HEK293 (cell line): Measurements from ENCODE around the gene SPEM3.

ENCODE experiments used
- CTCF ChIA-PET: fragments of 350-600 bp; formaldehyde crosslinking; extraction: SDS; loops from one replicate; lab custom pipeline; 2021; ENCODE audit warnings: antibody characterized with exemption; lab: Yijun Ruan, JAX
- POLR2A ChIA-PET: fragments of 300-600 bp; formaldehyde crosslinking; extraction: SDS; loops from one replicate; lab custom pipeline; 2020; ENCODE audit warnings: antibody characterized with exemption, inconsistent platforms; lab: Yijun Ruan, JAX
- H3K27ac ChIP-seq: fragments of 200-500 bp; sonication (Bioruptor generic); 2 replicates; pipeline ENCODE4 v1.5.1; 2014; ENCODE audit warnings: low read depth, low read length, control low read depth, inconsistent platforms; ENCODE audit errors: extremely low read depth
- H3K36me3 ChIP-seq, 2 experiments: fragments of 200-500 bp in 1 of 2; sonication (Bioruptor generic) in 1 of 2; 1 replicate in 1 of 2; 2 replicates in 1 of 2; pipeline ENCODE4 v1.5.1; 2014 to 2017; ENCODE audit warnings: inconsistent platforms in 2 of 2, low read length in 2 of 2; ENCODE audit not compliant: control insufficient read depth in 2 of 2, insufficient read depth in 1 of 2
- H3K4me1 ChIP-seq: fragments of 200-500 bp; sonication (Bioruptor generic); 2 replicates; pipeline ENCODE4 v1.5.1; 2014; ENCODE audit warnings: mild to moderate bottlenecking, low read length, inconsistent platforms; ENCODE audit not compliant: control insufficient read depth, insufficient read depth
- H3K4me3 ChIP-seq: 2 replicates; pipeline ENCODE4 v1.5.1; 2011; ENCODE audit warnings: low read depth, mild to moderate bottlenecking, control low read depth, low read length, moderate library complexity
- H3K9me3 ChIP-seq: fragments of 200-500 bp; sonication (Bioruptor generic); 2 replicates; pipeline ENCODE4 v1.5.1; 2014; ENCODE audit warnings: low read depth, low read length, inconsistent platforms; ENCODE audit not compliant: control insufficient read depth, insufficient read depth
- GLIS1 ChIP-seq: fragments of 450-650 bp; formaldehyde crosslinking; IDR thresholded peaks from 2 replicates; pipeline ENCODE4 v1.5.1; 2016; ENCODE audit warnings: missing biosample characterization, missing genetic modification characterization
- SCRT1 ChIP-seq: fragments of 450-650 bp; formaldehyde crosslinking; IDR thresholded peaks from 2 replicates; pipeline ENCODE4 v1.5.1; 2016; ENCODE audit warnings: missing biosample characterization, missing genetic modification characterization, borderline replicate concordance
- TRIM28 ChIP-seq: IDR thresholded peaks from 2 replicates; pipeline ENCODE4 v1.6.1; 2011; ENCODE audit warnings: low read length, control low read depth, borderline replicate concordance
- ZFP41 ChIP-seq: fragments of 450-650 bp; formaldehyde crosslinking; IDR thresholded peaks from 2 replicates; pipeline ENCODE4 v1.5.1; 2016; ENCODE audit warnings: missing biosample characterization, missing genetic modification characterization, borderline replicate concordance
- ZIC2 ChIP-seq: fragments of 450-650 bp; formaldehyde crosslinking; IDR thresholded peaks from 2 replicates; pipeline ENCODE4 v1.5.1; 2016; ENCODE audit warnings: missing biosample characterization, missing genetic modification characterization
- ZNF146 ChIP-seq: fragments of 450-650 bp; formaldehyde crosslinking; IDR thresholded peaks from 2 replicates; pipeline ENCODE4 v1.5.1; 2016; ENCODE audit warnings: missing biosample characterization, missing genetic modification characterization
- ZNF157 ChIP-seq: fragments of 450-650 bp; formaldehyde crosslinking; IDR thresholded peaks from 2 replicates; pipeline ENCODE4 v1.5.1; 2016; ENCODE audit warnings: missing biosample characterization, missing genetic modification characterization
- ZNF202 ChIP-seq: fragments of 450-650 bp; formaldehyde crosslinking; IDR thresholded peaks from 2 replicates; pipeline ENCODE4 v1.5.1; 2016; ENCODE audit warnings: missing biosample characterization, missing genetic modification characterization, borderline replicate concordance
- ZNF223 ChIP-seq: fragments of 450-650 bp; formaldehyde crosslinking; IDR thresholded peaks from 2 replicates; pipeline ENCODE4 v1.5.1; 2016; ENCODE audit warnings: missing biosample characterization, missing genetic modification characterization
- ZNF324 ChIP-seq: fragments of 450-650 bp; formaldehyde crosslinking; IDR thresholded peaks from 2 replicates; pipeline ENCODE4 v1.5.1; 2016; ENCODE audit warnings: missing biosample characterization, missing genetic modification characterization
- ZNF341 ChIP-seq: fragments of 450-650 bp; formaldehyde crosslinking; IDR thresholded peaks from 2 replicates; pipeline ENCODE4; 2016; ENCODE audit warnings: low read depth, missing biosample characterization, missing genetic modification characterization
- ZNF362 ChIP-seq: fragments of 450-650 bp; formaldehyde crosslinking; IDR thresholded peaks from 2 replicates; pipeline ENCODE4 v1.5.1; 2016; ENCODE audit warnings: missing biosample characterization, missing genetic modification characterization
- ZNF404 ChIP-seq: fragments of 450-650 bp; formaldehyde crosslinking; IDR thresholded peaks from 2 replicates; pipeline ENCODE4 v1.5.1; 2017; ENCODE audit warnings: missing biosample characterization, missing genetic modification characterization
- ZNF48 ChIP-seq: fragments of 450-650 bp; formaldehyde crosslinking; IDR thresholded peaks from 2 replicates; pipeline ENCODE4 v1.5.1; 2016; ENCODE audit warnings: missing biosample characterization, missing genetic modification characterization
- ZNF510 ChIP-seq: fragments of 450-650 bp; formaldehyde crosslinking; IDR thresholded peaks from 2 replicates; pipeline ENCODE4 v1.5.1; 2018; ENCODE audit warnings: mild to moderate bottlenecking, missing genetic modification characterization, missing biosample characterization; ENCODE audit not compliant: insufficient replicate concordance
- ZNF521 ChIP-seq: fragments of 450-650 bp; formaldehyde crosslinking; IDR thresholded peaks from 2 replicates; pipeline ENCODE4 v1.5.1; 2017; ENCODE audit warnings: missing biosample characterization, mild to moderate bottlenecking, missing genetic modification characterization
- ZNF558 ChIP-seq: fragments of 450-650 bp; formaldehyde crosslinking; IDR thresholded peaks from 2 replicates; pipeline ENCODE4 v1.5.1; 2016; ENCODE audit warnings: missing biosample characterization, missing genetic modification characterization
- ZNF600 ChIP-seq: fragments of 450-650 bp; formaldehyde crosslinking; IDR thresholded peaks from 2 replicates; pipeline ENCODE4 v1.5.1; 2016; ENCODE audit warnings: missing biosample characterization, missing genetic modification characterization
- ZNF624 ChIP-seq: fragments of 450-650 bp; formaldehyde crosslinking; IDR thresholded peaks from 2 replicates; pipeline ENCODE4 v1.5.1; 2017; ENCODE audit warnings: missing biosample characterization, missing genetic modification characterization
- ZNF677 ChIP-seq: fragments of 450-650 bp; IDR thresholded peaks from 2 replicates; pipeline ENCODE4 v1.5.0; 2018; ENCODE audit warnings: missing biosample characterization, mild to moderate bottlenecking, missing genetic modification characterization, moderate library complexity
- ZNF76 ChIP-seq: fragments of 450-650 bp; formaldehyde crosslinking; IDR thresholded peaks from 2 replicates; pipeline ENCODE4; 2016; ENCODE audit warnings: low read depth, missing biosample characterization, missing genetic modification characterization, borderline replicate concordance
- ZNF837 ChIP-seq: fragments of 450-650 bp; formaldehyde crosslinking; IDR thresholded peaks from 2 replicates; pipeline ENCODE4 v1.5.1; 2016; ENCODE audit warnings: missing biosample characterization, missing genetic modification characterization
- ZXDB ChIP-seq: fragments of 450-650 bp; formaldehyde crosslinking; IDR thresholded peaks from 2 replicates; pipeline ENCODE4 v1.5.1; 2016; ENCODE audit warnings: missing biosample characterization, missing genetic modification characterization
- TF ChIP-seq, protein P1 (sequence below): fragments of 450-650 bp; formaldehyde crosslinking; IDR thresholded peaks from 2 replicates; pipeline ENCODE4 v1.5.1; 2016; ENCODE audit warnings: missing biosample characterization, missing genetic modification characterization
- TF ChIP-seq, protein P2 (sequence below): fragments of 450-650 bp; formaldehyde crosslinking; IDR thresholded peaks from 2 replicates; pipeline ENCODE4 v1.5.1; 2016; ENCODE audit warnings: missing biosample characterization, missing genetic modification characterization
- TF ChIP-seq, protein P3 (sequence below): fragments of 450-650 bp; formaldehyde crosslinking; IDR thresholded peaks from 2 replicates; pipeline ENCODE4 v1.5.1; 2017; ENCODE audit warnings: missing biosample characterization, missing genetic modification characterization

The SPEM3 gene

DNA sequence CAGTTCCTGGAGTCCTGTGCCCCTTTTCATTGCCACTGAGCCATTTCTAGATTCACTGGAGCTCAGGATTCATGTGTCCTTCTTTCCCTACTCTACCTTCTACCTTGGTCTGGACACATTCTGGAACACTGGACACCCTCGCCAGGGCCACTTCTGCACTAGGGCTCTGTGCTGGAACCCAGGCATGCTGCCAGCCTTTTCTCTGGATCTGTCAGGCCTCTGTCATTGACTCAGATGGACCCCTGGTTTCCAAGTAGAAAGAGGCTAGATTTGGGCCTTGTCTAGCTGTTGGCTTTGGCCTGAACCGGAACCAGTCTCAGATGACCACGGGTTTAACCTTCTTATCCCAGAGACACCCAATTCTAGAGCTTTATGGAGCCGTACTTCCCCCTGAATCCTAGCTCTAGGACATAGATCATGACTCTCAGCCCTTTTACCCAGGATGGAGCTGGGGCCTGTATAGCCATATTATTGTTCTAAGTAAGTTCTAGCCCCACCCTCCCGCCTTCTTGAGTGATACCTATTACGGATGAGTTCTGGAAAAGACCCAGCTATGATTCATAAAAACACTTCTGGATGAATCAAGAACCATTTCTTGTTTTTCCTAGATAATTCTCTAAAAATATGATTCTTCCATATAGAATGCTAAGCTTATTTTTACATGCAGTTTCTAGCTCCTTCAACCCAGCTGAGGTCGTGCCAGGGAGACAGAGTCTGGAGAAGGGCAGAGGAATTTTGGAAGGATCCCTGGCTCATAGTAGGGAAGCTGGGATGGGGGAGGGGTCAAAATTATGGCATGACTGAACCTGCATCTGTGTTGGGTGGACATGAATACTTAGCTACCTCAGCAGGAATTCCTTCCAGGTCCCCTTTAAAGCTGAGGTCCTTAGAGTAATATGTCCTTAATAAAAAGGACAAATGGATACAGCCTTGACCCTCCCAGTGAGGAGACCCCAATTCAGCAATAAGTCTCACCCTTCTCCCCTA lies 15.1 kb downstream of the SPEM3 start (continued):
- no peak for TF ChIP-seq ZNF624
- TF ChIP-seq, protein P1, sequence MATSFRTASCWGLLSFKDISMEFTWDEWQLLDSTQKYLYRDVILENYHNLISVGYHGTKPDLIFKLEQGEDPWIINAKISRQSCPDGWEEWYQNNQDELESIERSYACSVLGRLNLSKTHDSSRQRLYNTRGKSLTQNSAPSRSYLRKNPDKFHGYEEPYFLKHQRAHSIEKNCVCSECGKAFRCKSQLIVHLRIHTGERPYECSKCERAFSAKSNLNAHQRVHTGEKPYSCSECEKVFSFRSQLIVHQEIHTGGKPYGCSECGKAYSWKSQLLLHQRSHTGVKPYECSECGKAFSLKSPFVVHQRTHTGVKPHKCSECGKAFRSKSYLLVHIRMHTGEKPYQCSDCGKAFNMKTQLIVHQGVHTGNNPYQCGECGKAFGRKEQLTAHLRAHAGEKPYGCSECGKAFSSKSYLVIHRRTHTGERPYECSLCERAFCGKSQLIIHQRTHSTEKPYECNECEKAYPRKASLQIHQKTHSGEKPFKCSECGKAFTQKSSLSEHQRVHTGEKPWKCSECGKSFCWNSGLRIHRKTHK, result no peak
- no peak for TF ChIP-seq TRIM28

DNA sequence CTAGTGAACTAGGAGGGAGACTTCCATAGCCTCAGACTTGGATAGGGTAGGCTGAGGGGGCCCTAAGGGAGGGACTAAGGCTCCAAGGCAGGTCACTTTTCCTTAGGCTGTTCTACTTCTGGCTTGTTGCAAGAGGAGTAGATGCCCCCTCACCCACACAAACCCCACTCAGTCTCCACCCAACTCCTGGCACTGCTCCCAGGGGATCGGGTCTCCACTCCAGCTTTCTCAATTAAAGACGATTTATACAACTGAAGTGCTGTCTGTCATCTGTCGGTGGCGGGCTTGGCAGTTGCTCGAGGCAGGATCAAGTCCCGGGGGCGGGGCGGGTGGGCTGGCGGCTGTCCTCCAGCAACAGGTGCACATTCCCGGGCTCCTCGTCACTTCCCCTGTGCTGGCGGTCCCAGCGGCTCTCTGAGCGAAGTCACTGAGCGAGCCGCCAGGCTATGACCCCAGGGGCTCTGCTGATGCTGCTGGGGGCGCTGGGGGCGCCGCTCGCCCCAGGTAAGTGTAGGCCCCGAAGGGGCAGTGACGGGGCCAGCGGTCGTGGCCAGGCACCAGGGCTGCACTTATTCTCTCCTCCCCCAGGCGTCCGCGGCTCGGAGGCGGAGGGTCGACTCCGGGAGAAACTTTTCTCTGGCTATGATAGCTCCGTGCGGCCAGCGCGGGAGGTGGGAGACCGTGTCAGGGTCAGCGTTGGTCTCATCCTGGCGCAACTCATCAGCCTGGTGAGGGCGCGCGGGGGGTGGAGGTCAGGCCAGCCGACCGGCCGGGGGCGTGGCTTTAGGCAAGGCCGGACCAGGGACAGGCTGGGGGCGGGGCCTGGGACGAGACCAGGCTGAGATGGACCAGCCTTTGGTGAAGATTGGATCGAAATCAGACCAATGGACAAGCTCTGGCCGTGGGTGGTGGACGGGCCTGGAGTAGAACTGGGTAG lies 16.3 kb downstream of the SPEM3 start, which contains the start of gene CHRNB1:
TSS of gene CHRNB1 (plus strand) at position 380 of the 937 bp plus-strand sequence. CDS start at position 447, 67 bp downstream.
- Histone ChIP-seq H3K27ac (no peak within 1 kb of the TSS; the same call in 1 of the 2 replicates), H3K36me3 (no peaks in the 10 kb centered on the region; a peak in 1 of 3 replicates), H3K9me3 (no peaks in the 10 kb centered on the region), H3K4me1 (peaks cover 19% of the 10 kb centered on the region), H3K4me3 (peak within 1 kb of the TSS; percentile 57)
- ChIA-PET POLR2A (interaction anchor here (0.6 to 2.7 kb wide), 17 partner anchors 8 to 243 kb away, joined by 3 to 17 read pairs (median 4); partner anchors contain the start of genes NEURL4, POLR2A, TMEM102 and TMEM256), CTCF (interaction anchor here (0.6 to 2.5 kb wide), 18 partner anchors 8 to 404 kb away, joined by 3 to 13 read pairs (median 4); partner anchors contain the start of genes TP53 and ZBTB4)
- TF ChIP-seq GLIS1 (tag by site-specific recombination) (peak; percentile 84), ZNF146 (no peak), ZNF521 (tag by site-specific recombination) (no peak), ZNF223 (no peak), ZNF600 (tag by site-specific recombination) (no peak), ZNF510 (tag by site-specific recombination) (no peak), ZFP41 (tag by site-specific recombination) (no peak), ZNF677 (tag by site-specific recombination) (no peak), ZNF76 (tag by site-specific recombination) (peak; percentile 9; the same call in 1 of the 2 replicates), ZIC2 (tag by site-specific recombination) (peak; percentile 53), ZXDB (tag by site-specific recombination) (0 out of 2 replicates have a peak, but pooled peaks have one; percentile 14), ZNF404 (tag by site-specific recombination) (no peak), ZNF341 (tag by site-specific recombination) (peak; percentile 92), ZNF558 (no peak), ZNF202 (no peak), ZNF362 (tag by site-specific recombination) (no peak), SCRT1 (tag by site-specific recombination) (peak; percentile 52; the same call in 1 of the 2 replicates), ZNF324 (tag by site-specific recombination) (0 out of 2 replicates have a peak, but pooled peaks have one; percentile 13), ZNF157 (tag by site-specific recombination) (no peak), ZNF48 (tag by site-specific recombination) (no peak), ZNF837 (no peak)
- TF ChIP-seq, protein P2, sequence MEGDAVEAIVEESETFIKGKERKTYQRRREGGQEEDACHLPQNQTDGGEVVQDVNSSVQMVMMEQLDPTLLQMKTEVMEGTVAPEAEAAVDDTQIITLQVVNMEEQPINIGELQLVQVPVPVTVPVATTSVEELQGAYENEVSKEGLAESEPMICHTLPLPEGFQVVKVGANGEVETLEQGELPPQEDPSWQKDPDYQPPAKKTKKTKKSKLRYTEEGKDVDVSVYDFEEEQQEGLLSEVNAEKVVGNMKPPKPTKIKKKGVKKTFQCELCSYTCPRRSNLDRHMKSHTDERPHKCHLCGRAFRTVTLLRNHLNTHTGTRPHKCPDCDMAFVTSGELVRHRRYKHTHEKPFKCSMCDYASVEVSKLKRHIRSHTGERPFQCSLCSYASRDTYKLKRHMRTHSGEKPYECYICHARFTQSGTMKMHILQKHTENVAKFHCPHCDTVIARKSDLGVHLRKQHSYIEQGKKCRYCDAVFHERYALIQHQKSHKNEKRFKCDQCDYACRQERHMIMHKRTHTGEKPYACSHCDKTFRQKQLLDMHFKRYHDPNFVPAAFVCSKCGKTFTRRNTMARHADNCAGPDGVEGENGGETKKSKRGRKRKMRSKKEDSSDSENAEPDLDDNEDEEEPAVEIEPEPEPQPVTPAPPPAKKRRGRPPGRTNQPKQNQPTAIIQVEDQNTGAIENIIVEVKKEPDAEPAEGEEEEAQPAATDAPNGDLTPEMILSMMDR (tag by site-specific recombination), result peak; percentile 64
- TF ChIP-seq, protein P3, sequence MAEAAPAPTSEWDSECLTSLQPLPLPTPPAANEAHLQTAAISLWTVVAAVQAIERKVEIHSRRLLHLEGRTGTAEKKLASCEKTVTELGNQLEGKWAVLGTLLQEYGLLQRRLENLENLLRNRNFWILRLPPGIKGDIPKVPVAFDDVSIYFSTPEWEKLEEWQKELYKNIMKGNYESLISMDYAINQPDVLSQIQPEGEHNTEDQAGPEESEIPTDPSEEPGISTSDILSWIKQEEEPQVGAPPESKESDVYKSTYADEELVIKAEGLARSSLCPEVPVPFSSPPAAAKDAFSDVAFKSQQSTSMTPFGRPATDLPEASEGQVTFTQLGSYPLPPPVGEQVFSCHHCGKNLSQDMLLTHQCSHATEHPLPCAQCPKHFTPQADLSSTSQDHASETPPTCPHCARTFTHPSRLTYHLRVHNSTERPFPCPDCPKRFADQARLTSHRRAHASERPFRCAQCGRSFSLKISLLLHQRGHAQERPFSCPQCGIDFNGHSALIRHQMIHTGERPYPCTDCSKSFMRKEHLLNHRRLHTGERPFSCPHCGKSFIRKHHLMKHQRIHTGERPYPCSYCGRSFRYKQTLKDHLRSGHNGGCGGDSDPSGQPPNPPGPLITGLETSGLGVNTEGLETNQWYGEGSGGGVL (tag by site-specific recombination), result 0 out of 2 replicates have a peak, but pooled peaks have one; percentile 5
